Frontal cortex (tissue), 4 donors: Measurements from ENCODE around the gene SLC25A44. TPM values are rescaled to one million over a fixed set of nuclear protein-coding genes. Genes with fewer than 3 reads are reported as not detected.

Experiments
- DNase-seq, 2 donors: peaks; one replicate each; pipeline ENCODE4 v3.0.0; 2012; ENCODE audit warnings: low spot score in 2 of 2
- FAIRE-seq: peaks from 2 replicates; lab custom pipeline; 2012; peaks lifted over from hg19 to GRCh38; lab: Jason Lieb, UNC
- small RNA-seq: library from RNA; depleted of rRNA; stranded (forward); fragments of <200 nt; gene quantifications from one replicate; pipeline ENCODE3, GENCODE V24; 2014
- total RNA-seq: library from RNA; depleted of rRNA; stranded (reverse); fragments of >200 nt; gene quantifications from one replicate; pipeline ENCODE4 v1.2.3, GENCODE V29; 2014
- donor health status: control.
- donor health status: control.
- donor health status: control.

The SLC25A44 gene
- total RNA-seq, 1 donor from 2014 or later, result 8.6 TPM

DNA sequence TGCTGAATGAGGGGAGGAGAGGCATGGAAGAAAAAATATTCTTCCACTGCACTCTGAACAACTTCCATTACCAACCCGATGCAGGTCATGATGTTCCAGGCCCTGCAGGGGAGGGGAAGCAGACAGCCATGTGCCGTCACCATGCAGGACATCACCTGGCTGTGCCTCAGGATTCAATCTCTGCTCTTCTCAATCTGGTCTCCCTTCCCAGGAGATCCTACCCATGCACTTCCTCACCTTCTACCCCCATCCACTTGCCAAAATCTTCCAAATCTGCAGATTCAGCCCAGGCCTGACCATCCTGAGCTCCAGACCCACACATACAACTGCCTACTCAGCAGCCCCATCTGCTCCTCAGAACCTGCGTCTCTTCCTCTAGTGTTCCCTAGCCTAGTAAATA is 59.7 kb downstream of the SLC25A44 start:
- no peak for FAIRE-seq

DNA sequence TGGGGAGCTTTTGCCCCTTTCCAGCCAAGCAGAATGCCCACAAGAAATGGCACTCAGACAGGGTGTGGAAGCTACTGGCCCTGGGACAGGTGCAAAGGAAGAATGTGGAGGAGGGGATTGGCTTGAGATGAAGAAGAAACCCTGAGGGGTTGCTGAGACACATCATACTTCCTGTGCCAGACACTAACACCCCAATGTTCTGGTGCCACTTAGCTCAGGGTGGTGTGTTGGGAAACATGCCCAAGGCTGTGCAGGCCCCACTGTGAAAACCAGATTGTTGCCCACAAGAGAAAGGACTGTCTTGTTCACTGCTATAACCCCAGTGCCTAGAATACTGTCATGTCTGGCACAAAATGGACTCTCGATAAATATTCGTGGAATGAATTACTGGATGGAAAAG is 63.8 kb downstream of the SLC25A44 start:
- FAIRE-seq (no peak), DNase-seq (no peak)

More for the DNA sequence above, 59.7 kb downstream of the SLC25A44 start:
- DNase-seq, result no peak

DNA sequence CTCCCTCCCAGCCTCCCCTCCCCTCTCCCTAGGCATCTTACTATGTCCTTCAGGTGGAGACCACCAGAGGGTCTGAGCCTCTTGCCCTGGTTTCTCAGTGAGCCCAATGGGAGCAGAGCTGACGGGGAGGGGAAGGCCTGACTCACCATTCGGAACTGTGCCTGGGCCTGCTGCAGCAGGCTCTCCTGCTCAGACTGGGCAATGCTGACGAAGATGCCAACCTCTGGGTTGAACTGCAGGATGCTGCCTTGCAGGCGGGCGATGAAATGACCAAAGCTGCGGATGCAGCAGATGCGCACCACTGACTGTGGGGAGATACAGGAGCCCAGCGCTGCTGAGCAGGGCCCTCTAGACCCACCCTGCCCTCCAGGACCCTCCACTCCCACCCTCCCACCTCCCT is 65.0 kb downstream of the SLC25A44 start:
- FAIRE-seq (no peak), DNase-seq (no peak)

DNA sequence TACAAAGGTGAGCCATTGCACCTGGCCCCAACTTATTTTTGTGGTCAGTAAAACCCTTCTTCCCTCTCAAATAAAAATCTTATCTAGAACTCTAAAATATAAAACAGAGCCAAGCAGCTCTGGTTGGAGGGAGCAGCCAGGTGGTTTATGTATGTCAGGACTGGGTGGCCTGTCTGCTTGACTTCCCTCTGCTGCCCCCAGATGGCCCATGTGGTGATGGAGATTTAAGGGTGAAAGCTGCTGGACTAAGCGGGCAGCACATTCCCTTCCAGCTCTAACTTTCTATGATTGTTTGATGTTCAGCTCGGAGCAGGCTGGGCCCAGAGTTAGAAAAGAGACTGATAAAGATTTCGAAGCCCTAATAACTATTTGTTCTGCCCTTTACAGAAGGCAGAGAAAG is 65.9 kb downstream of the SLC25A44 start:
- DNase-seq (no peak), FAIRE-seq (no peak)

DNA sequence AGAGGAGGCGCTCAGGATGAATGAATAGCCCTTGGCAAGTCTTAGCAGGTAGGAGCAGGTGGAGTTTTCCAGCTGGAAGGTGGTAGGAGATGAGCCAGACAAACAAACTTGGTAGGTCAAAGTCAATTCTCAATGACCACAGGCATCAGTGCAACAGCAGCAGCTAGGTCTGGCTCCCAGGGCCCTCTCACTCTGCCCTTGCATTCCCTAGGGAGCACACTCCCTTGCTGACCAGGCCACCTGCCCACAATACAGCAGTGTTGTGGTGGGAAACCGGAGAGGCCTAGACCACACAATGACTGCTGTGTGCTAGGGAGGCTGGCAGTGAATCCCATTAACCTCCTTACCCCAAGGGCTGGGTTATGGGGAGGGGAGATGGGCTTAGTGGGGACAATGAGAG is 67.0 kb downstream of the SLC25A44 start:
- FAIRE-seq (no peak), DNase-seq (no peak)

Small RNAs within 50 kb of the gene (small RNA-seq; reads per million reads assigned to genes)
- not detected for gene RF00568

Other genes starting within 250 kb of the SLC25A44 start
- 99.5 TPM for gene ARHGEF2, start 215.6 kb upstream of the SLC25A44 start, total RNA-seq
- 230 TPM for gene SSR2, start 173.2 kb upstream of the SLC25A44 start, total RNA-seq
- 28.5 TPM for gene UBQLN4, start 140.3 kb upstream of the SLC25A44 start, total RNA-seq
- 36.3 TPM for gene LAMTOR2, start 139.3 kb upstream of the SLC25A44 start, total RNA-seq
- gene RAB25, start 132.9 kb upstream of the SLC25A44 start, total RNA-seq, result not detected
- gene MEX3A, start 111.6 kb upstream of the SLC25A44 start, total RNA-seq, result 43.2 TPM
- 14.3 TPM for gene LMNA, start 79.4 kb upstream of the SLC25A44 start, total RNA-seq
- gene SEMA4A, start 40.5 kb upstream of the SLC25A44 start, total RNA-seq, result 22.0 TPM
- 26.5 TPM for gene PMF1, start 18.9 kb downstream of the SLC25A44 start, total RNA-seq
- gene BGLAP, start 48.1 kb downstream of the SLC25A44 start, total RNA-seq, result not detected
- gene PAQR6, start 54.0 kb downstream of the SLC25A44 start, total RNA-seq, result 7.7 TPM
- gene SMG5, start 88.7 kb downstream of the SLC25A44 start, total RNA-seq, result 27.3 TPM
- 0.41 TPM for gene TMEM79, start 90.2 kb downstream of the SLC25A44 start, total RNA-seq
- 7.3 TPM for gene GLMP, start 101.6 kb downstream of the SLC25A44 start, total RNA-seq
- gene VHLL, start 105.2 kb downstream of the SLC25A44 start, total RNA-seq, result 0.82 TPM
- gene CCT3, start 144.2 kb downstream of the SLC25A44 start, total RNA-seq, result 355 TPM
- not detected for gene TSACC, start 144.4 kb downstream of the SLC25A44 start, total RNA-seq
- gene RHBG, start 175.1 kb downstream of the SLC25A44 start, total RNA-seq, result not detected